ENCODE measurements around the gene GNL3L.

DNA sequence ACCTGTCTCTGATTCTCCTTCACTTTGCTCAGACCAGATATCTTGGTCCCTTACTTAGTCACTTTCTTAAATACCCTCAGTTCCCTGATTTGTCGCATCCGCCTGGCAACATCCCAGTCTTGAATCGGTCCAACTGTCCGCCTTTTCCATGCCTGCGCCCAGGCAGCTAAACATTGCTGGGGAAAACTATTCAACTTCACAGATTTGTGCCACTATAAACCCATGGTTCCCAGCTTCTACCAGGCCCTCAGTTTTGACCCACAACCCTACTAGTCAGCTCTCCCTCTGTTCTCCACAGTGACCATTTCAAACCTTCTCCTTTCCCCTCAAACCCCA lies 33.5 kb upstream of the GNL3L start:
- TF ChIP-seq, protein P1, sequence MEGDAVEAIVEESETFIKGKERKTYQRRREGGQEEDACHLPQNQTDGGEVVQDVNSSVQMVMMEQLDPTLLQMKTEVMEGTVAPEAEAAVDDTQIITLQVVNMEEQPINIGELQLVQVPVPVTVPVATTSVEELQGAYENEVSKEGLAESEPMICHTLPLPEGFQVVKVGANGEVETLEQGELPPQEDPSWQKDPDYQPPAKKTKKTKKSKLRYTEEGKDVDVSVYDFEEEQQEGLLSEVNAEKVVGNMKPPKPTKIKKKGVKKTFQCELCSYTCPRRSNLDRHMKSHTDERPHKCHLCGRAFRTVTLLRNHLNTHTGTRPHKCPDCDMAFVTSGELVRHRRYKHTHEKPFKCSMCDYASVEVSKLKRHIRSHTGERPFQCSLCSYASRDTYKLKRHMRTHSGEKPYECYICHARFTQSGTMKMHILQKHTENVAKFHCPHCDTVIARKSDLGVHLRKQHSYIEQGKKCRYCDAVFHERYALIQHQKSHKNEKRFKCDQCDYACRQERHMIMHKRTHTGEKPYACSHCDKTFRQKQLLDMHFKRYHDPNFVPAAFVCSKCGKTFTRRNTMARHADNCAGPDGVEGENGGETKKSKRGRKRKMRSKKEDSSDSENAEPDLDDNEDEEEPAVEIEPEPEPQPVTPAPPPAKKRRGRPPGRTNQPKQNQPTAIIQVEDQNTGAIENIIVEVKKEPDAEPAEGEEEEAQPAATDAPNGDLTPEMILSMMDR (IDR thresholded peaks at IDR 0.05) = no peak
- no peak for TF ChIP-seq EZH2 (IDR thresholded peaks at IDR 0.05; ENCODE audit: borderline replicate concordance, insufficient read depth, low read depth, low read length, poor library complexity, severe bottlenecking)

All from B cell (primary cell).